Hematopoietic multipotent progenitor cell treated with erythropoietin and hydrocortisone succinate and interleukin-3 and kit ligand, for 8 days (in vitro differentiated cells): ENCODE measurements around the gene OR7C1.

Experiments used
- DNase-seq: peaks from one replicate; pipeline ENCODE4 v3.0.0-alpha.2; 2015

The OR7C1 gene

GRCh38 chr19:14764401-14764800, 70.6 kb downstream of the OR7C1 start:
- no peak for DNase-seq

GRCh38 chr19:14763497-14764145, 71.4 kb downstream of the OR7C1 start:
- DNase-seq: no peak

DNA sequence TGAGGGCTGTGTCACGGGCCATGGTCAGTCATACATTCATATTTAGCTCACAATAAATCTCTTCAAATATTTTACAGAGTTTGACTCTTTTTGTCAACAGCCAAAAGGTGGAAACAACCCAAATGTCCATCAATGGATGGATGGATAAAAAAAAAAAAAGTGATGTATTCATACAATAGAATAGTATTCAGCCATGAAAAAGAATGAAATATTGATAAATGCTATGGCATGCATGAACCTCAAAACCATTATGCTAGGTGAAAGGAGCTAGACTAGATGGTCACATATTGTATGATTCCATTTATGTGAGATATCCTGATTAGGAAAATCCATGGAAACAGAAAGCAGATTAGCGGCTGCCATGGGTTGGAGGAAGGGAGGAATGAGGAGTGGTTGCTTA, 72.9 kb downstream of the OR7C1 start:
- DNase-seq: no peak

GRCh38 chr19:14761607-14762006, 73.4 kb downstream of the OR7C1 start:
- no peak for DNase-seq

DNA sequence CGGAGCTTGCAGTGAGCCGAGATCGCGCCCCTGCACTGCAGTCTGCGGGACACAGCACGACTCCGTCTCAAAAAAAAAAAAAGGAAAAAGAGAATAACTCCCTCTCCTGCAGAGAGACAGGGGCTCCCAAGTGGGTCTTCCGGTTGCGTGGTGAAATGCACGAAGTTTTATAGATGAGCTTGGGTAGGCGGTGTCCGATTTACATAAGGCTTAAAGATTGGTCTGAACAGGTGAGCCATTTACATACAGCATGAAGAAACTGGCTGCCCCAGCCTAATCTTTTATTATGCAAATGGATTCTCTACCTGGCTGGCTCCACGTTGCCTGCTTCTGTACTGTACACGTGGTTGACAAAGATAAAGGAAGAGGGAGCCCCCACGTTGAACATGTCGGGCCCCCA, 76.2 kb downstream of the OR7C1 start:
- DNase-seq: no peak

GRCh38 chr19:14748601-14749000, 86.4 kb downstream of the OR7C1 start:
- DNase-seq: no peak
